Lower leg skin (tissue), 3 donors: Measurements from ENCODE around the gene LCN15.

Source experiments
- CTCF ChIP-seq, 3 donors: fragments of 450-650 bp; IDR thresholded peaks; one replicate each; pipeline ENCODE4 v1.5.1; 2016; ENCODE audit warnings: antibody characterized with exemption in 3 of 3, mild to moderate bottlenecking in 3 of 3, moderate library complexity in 2 of 3
- POLR2A ChIP-seq, 2 donors: fragments of 450-650 bp; IDR thresholded peaks; one replicate each; pipeline ENCODE4 v1.6.1; 2016 to 2017; ENCODE audit warnings: antibody characterized with exemption in 2 of 2, mild to moderate bottlenecking in 1 of 2, moderate library complexity in 1 of 2

- TF ChIP-seq POLR2A (IDR thresholded peaks at IDR 0.05) = no peak
- TF ChIP-seq CTCF (IDR thresholded peaks at IDR 0.05) = no peak
Observed at GRCh38 chr9:136795000-136795348, 30.7 kb upstream of the LCN15 start.
